ENCODE results near the gene SKI. TPM values are rescaled to one million over a fixed set of nuclear protein-coding genes. Genes with fewer than 3 reads are reported as not detected.

The SKI gene
- total and polyA plus RNA-seq, 7 donors: 7.7 to 32.1 (median 21.4) TPM

GRCh38 chr1:2273401-2274090 lies 45.4 kb downstream of the SKI start:
- 71 to 84% (median 77%) methylated on average over 29 of the region's 29 CpGs for WGBS, 3 donors
- no peaks in the 10 kb centered on the region for H3K9me3 ChIP-seq
- no peaks in the 10 kb centered on the region for H3K36me3 ChIP-seq (ENCODE audit: insufficient read depth in 1 of 2, low read depth in 1 of 2)
- ATAC-seq: peak in 2 of 4 donors; percentile 26 to 35
- TF ChIP-seq CTCF (IDR thresholded peaks at IDR 0.05): no peak
- DNase-seq: peak in 1 of 2 donors; percentile 49
- no peak overlapping the region for H3K4me3 ChIP-seq
- H3K4me1 ChIP-seq: peaks cover 81% of the 10 kb centered on the region
- no peak overlapping the region for H3K27ac ChIP-seq
- intact Hi-C loops (cut with DNase I): no loop called here
- no peaks in the 10 kb centered on the region for H3K27me3 ChIP-seq (ENCODE audit: insufficient read depth in 3 of 3, low read length in 2 of 3)

GRCh38 chr1:2274231-2274928 lies 46.3 kb downstream of the SKI start:
- H3K4me1 ChIP-seq: peaks cover 87% of the 10 kb centered on the region
- ATAC-seq (no peak), DNase-seq (peak in 1 of 2 donors; percentile 52)
- WGBS, 3 donors: 60 to 65% (median 61%) methylated on average over 22 to 24 of the region's 24 CpGs
- no peak overlapping the region for H3K4me3 ChIP-seq
- intact Hi-C loops (cut with DNase I): no loop called here
- H3K27ac ChIP-seq: no peak overlapping the region
- H3K27me3 ChIP-seq (ENCODE audit: insufficient read depth in 3 of 3, low read length in 2 of 3): no peaks in the 10 kb centered on the region
- H3K9me3 ChIP-seq: no peaks in the 10 kb centered on the region
- H3K36me3 ChIP-seq (ENCODE audit: insufficient read depth in 1 of 2, low read depth in 1 of 2): no peaks in the 10 kb centered on the region
- TF ChIP-seq CTCF (IDR thresholded peaks at IDR 0.05): no peak

GRCh38 chr1:2274929-2275475 lies 46.9 kb downstream of the SKI start:
- no peaks in the 10 kb centered on the region for H3K36me3 ChIP-seq (ENCODE audit: insufficient read depth in 1 of 2, low read depth in 1 of 2)
- intact Hi-C loops (cut with DNase I): no loop called here
- WGBS, 3 donors: 71 to 75% (median 73%) methylated on average over 21 of the region's 21 CpGs
- H3K27ac ChIP-seq: peak overlapping the region; percentile 25
- ATAC-seq: no peak
- DNase-seq: peak; percentile 18 to 53
- H3K4me1 ChIP-seq: peaks cover 83% of the 10 kb centered on the region
- H3K4me3 ChIP-seq: no peak overlapping the region
- H3K9me3 ChIP-seq: no peaks in the 10 kb centered on the region
- TF ChIP-seq CTCF (IDR thresholded peaks at IDR 0.05): no peak
- no peaks in the 10 kb centered on the region for H3K27me3 ChIP-seq (ENCODE audit: insufficient read depth in 3 of 3, low read length in 2 of 3)

GRCh38 chr1:2275796-2276536 lies 47.8 kb downstream of the SKI start:
- TF ChIP-seq CTCF (IDR thresholded peaks at IDR 0.05): no peak
- Histone ChIP-seq H3K4me1 (peaks cover 74% of the 10 kb centered on the region), H3K27me3 (ENCODE audit: insufficient read depth in 3 of 3, low read length in 2 of 3) (no peaks in the 10 kb centered on the region), H3K9me3 (no peaks in the 10 kb centered on the region), H3K27ac (peak overlapping the region; percentile 25), H3K4me3 (no peak overlapping the region), H3K36me3 (ENCODE audit: insufficient read depth in 1 of 2, low read depth in 1 of 2) (no peaks in the 10 kb centered on the region)
- ATAC-seq: peak in 3 of 4 donors; percentile 42 to 50 (median 43)
- 46 to 67% (median 50%) methylated on average over 14 of the region's 14 CpGs for WGBS, 3 donors
- DNase-seq: peak; percentile 48
- intact Hi-C loops (cut with DNase I): no loop called here
